Mesenteric fat pad (tissue), 1 donor: ENCODE data around the gene MBOAT2. TPM values are rescaled to one million over a fixed set of nuclear protein-coding genes. Genes with fewer than 3 reads are reported as not detected.
"Not testable (repeated sequence)": the region's sequence is repeated elsewhere in the genome, so short reads cannot be mapped to it uniquely, and the experiment has no call there.

ENCODE experiments used
- DNase-seq: peaks from one replicate; pipeline ENCODE4 v3.0.0-alpha.2; 2020; ENCODE audit warnings: low spot score
- total RNA-seq: library from RNA; stranded (reverse); fragmentation: NEBNext Ultra II Directional; extraction: Animal tissue kit (Norgen Biotek cat#: 25700); gene quantifications from one replicate; pipeline ENCODE4 v1.2.1, GENCODE V29; 2021
- donor health status: DM: yes; HTN: yes; CAD: no.

MBOAT2 gene
- total RNA-seq, 1 donor from 2014 or later, result 5.5 TPM

DNA sequence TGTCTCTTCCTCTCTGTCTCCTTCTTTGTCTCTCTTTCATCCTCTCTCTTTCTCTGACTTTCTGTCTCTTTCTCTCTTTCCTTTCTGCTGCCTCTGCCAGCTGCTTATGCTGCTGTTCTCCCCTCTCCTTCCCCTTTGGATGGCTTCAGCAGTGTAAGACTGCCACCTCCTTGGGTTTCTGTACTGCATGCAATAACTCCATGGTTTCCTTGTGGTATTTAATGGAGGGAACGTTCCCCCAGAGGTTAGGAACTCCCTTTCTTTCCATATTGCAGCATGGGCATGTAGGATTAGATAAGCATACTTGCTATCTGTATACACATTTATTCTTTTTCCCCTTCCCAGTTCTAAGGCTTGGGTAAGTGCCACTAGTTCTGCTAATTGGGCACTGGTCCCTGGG is 106.3 kb downstream of the MBOAT2 start:
- not testable (repeated sequence) for DNase-seq

DNA sequence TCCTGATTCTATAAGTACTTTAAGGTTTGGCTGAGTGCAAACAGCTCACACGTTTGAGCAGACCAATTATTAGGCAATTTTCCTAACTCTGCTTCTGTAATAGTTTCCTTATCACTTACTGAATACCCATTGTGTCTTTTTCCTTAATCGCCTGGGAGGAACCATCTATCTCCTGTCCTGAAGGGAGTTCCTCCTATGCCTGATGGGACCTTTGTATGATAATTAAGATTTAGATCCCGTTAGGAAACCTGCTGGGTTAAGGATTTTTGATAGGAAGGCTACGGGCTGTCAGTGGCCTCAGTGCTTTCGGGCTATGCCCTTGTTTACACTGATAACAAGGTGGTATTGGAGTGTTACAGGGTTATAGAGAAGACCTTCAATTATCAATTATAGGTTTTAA is 106.8 kb downstream of the MBOAT2 start:
- not testable (repeated sequence) for DNase-seq

- not testable (repeated sequence) for DNase-seq
These were observed 108.2 kb downstream of the MBOAT2 start for GRCh38 chr2:8895087-8895912.

DNA sequence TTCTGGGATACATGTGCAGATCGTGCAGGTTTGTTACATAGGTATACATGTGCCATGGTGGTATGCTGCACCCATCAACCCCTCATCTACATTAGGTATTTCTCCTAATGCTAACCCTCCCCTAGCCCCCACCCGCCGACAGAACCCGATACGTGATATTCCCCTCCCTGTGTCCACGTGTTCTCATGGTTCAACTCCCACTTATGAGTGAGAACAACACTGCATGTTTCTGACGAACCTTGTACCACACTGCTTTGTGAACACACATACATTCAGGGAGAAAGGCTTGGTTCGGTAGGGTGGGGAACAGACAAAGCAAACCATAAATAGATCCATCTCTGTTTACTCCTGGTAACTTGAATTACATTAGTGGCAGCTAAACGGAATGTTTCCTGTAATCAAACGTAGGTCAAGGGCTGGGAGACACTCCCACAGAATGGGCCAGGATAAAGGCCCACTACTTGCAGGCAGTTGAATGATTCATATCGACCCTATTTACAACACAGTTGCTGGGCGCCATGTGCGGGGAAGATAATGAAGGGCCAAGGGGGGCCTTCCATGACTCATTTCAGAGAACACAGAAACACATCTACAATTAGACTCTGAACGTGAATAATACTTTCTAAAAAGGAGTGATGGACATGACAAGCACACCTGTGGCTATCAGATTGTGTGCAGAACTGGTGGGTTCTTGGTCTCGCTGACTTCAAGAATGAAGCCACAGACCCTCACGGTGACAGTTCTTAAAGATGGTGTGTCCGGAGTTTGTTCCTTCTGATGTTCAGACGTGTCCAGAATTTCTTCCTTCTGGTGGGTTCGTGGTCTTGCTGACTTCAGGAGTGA is 109.3 kb downstream of the MBOAT2 start:
- DNase-seq, result no peak

DNA sequence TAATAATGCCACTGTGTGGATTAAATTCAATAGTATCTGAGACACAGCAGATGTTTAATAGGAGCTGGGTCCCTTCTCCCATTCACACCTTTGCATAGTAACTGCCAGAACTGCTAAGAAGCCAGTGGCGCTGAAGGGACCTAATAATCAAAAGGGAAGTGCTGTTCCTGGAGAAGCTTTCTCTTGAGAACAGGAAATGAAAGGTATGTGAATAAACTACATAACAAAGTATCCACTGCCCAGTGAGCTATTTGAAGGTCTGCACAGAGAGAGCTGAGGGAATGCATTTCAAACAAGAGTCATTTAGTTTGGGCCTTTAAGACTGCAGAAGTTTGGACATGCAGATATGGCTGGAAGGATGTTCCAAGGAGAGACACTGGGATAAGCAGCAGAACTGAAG is 110.0 kb downstream of the MBOAT2 start:
- no peak for DNase-seq

DNA sequence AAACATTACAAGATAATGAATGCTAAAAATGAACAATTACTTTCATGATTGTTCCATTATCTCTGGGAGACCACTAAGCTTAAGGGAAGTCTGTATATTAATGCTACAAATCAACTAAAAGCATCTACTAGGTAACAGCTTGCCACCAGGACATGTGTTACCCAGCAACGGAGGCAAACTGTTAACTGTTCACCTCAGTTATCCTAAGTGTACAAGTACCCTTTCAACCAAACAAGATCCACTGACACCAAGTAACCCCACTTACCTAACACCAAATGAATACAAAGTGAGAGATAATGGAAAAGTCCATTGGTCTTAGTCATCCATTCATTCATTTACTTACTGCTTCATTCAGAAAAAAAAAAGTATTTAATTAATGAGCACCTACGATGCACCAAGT is 111.4 kb downstream of the MBOAT2 start:
- no peak for DNase-seq

DNA sequence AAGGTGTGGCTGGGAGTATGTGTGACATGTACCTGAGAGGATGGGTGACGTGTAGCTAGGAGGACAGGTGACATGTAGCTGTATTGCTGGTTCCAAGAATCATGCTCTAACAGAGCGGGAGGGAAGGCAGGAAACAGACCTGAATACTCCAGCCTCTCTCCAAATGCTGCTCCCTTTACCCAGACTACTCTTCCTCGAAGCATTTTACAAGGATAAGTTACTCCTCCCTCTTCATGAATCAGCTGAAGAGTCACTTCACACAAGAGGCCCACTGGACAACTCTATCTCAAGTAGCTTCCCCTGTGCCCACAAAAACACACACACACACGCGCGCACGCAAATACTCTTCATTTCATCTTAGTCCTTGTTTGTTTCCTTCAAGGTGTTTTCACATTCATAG is 113.5 kb downstream of the MBOAT2 start:
- DNase-seq, result no peak

DNA sequence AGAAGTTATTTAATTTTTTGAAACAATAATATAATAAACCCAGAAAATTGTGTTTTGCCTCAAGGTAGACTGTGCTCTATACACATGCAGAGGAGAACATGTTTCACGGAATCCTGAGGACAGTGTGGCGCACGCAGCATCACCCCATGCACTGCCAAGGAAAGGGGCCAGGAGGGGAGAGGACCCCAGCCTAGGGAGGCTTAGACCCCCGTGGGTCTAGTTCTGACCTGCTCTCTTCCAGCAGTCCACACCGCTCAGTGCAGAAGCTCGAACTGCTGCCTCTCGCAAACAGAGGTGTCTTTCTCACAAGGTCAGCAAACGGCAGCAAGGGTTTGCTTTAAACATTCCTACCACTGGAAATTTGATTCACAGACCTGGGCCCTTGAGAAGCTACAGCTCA is 114.5 kb downstream of the MBOAT2 start:
- no peak for DNase-seq

DNA sequence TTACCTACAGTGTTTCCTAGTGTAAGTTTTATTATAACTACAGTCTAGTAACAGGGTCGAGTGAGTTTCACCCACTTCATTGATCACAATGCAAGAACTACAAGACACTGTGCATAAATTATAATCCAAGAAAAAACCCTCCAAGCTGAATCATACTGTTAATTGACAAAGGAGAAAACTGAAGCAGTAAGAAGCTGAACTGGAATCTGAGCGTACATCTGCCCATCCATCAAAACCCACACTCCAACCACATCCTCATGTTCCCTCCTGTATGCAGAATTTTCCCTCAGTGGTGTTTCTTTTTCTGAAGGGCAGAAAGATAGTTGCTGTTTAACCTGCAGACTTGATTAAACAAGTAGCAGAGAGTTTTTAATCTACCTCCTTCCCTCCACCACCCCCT is 116.6 kb downstream of the MBOAT2 start:
- no peak for DNase-seq

DNA sequence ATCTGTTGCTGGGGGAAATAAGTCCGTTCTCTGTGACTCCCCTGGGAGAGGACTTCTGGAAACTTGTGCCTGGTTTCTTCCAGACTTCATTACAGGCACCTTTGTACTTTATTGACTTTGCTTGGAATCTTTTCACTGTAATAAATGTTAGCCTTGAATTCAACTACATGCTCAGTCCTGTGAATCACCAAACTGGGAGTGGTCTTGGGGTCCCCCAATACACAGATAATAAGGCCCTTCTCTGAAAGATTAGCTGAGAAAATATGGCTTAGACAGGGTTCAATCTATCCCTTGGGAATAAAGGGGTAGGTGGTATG is 117.3 kb downstream of the MBOAT2 start:
- DNase-seq, result no peak

DNA sequence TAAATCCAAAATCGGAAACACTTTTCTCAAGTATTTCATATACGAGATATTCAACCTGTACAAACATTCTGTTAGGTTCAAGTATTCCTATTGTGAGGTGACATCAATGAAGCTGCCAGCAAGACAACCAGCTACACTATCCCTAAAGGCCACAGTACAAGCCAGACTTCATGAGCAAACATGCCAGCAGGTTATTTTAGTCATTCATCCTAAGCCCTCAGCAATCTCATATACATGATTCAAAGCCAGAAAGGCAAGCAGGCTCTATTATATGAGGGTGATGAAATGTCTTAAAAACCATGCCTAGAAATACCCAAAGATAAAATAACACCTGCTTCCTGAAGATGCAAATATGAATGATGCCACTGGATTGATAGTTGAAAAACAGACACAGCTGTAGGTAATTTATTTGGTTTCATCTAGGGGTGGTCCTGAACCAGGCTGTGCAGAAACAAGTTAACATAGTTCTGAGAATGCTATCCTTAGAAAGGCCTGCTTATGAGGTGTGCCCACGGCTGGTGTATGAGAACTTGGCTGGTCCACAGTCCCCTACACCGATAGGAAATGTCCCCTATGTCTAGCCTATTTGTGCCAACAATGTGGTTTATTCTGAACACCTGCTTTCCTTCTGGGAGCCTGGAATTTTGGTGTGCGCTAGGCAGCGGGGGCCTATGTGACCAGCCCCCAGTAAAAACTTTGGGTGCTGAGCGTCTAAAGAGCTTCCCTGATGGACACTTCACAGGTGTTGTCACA is 117.9 kb downstream of the MBOAT2 start:
- no peak for DNase-seq

- no peak for DNase-seq
These were observed 118.7 kb downstream of the MBOAT2 start for GRCh38 chr2:8884812-8885211.

DNA sequence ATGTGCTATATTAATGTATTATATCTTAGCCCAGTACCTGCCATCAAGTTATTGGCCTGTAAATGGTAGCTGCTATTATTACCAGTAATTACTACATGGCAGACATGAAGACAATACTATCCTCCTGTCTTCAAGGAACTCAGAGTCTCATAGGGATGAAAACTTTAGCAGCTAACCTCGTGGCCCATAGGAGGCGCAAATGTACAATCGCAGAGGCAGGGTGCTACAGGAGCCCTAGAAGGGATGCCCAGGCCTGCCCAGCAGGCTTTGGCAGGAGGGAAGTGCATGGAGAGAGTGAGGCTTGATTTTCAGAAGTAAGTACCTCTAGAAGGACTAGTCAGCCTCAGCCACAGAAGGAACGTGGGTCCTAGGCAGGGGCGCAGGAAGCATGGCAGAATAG is 121.4 kb downstream of the MBOAT2 start:
- DNase-seq, result no peak

GRCh38 chr2:8877894-8878293 is 125.6 kb downstream of the MBOAT2 start:
- DNase-seq, result no peak

- no peak for DNase-seq
These were observed 126.2 kb downstream of the MBOAT2 start for GRCh38 chr2:8877332-8877731.

DNA sequence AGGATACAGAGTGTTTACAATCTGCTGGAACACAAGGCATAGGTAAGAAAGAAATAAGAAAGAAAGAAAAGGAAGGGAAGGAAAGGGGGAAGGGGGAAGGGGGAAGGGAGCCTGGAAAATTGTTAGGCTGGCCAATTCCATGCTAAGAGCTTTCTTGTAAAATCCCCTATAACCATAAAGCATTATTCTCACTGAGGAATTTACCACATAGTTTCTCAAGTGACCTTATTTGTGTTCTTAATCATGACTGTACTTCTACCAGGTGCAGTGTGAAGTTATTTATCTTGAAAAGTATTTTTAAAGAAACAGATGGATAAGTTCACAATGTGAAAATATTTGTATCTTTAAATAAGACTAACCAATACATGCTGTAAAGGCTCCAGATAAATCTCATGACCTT is 126.9 kb downstream of the MBOAT2 start:
- DNase-seq, result no peak

DNA sequence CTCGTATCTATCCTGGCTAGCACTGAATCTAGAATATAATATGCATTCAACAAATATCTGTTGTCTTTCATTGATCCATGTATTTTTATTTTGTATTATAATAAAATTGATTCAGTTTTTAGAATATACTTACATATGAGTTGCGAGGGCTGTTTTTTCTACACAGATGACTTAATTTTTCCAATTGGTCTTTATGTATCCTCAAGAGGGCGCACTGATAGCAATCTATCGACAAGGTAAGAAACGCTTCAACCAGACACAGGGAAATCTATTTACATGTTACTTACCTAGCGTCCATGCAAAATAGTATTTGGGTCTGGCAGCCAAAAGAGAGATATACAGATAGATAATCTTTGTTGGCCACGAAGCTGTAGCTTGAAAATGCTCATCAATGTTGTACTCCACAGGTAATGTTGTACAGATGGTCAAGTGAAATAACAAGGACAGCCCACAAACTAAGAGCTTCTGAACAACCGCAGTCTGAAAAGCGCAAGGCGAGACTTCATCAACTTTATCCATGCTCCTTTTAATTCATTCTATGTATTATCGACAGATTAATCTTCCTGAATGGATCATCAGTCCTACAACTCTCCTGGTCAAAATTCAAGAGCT is 130.6 kb downstream of the MBOAT2 start:
- DNase-seq, result no peak

- DNase-seq, result no peak
These were observed 133.0 kb downstream of the MBOAT2 start for GRCh38 chr2:8870441-8870840.

GRCh38 chr2:8867363-8867762 is 136.1 kb downstream of the MBOAT2 start:
- DNase-seq, result no peak

DNA sequence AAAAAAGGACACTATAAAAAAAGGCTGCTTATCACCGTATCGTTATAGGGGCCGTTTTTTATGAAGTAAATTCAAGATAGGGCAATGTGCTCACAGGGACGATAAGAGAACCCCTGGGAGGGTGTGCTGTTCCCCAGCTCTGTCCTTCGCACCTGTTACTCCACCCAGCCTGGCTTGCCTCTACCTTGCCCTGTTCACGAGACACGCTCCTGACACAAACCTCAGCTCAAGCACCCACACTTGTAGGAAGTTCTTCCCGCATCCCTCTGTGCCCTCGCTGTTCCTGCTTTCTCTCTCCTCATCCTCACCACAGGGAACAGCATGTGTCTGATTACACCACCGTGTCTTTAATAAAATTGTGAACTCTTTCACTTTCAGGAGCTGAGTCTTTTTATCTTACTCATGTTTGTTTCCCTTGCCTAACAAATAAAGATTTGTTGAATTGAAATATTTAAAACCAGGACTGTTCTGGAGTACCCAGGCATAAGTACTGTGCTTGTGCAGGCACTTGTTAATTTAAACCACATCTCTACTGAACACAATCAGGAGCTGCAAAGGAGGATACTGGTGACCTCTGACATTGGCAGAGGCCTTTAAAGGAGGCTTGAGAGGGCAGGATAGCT is 140.0 kb downstream of the MBOAT2 start:
- no peak for DNase-seq

GRCh38 chr2:8862230-8862629 is 141.3 kb downstream of the MBOAT2 start:
- no peak for DNase-seq
